ENCODE data around the gene COL25A1. TPM values are rescaled to one million over a fixed set of nuclear protein-coding genes. Genes with fewer than 3 reads are reported as not detected.

COL25A1 gene
- total RNA-seq, 4 donors from 2014 or later, result 0.06 to 0.53 (median 0.23) TPM

DNA sequence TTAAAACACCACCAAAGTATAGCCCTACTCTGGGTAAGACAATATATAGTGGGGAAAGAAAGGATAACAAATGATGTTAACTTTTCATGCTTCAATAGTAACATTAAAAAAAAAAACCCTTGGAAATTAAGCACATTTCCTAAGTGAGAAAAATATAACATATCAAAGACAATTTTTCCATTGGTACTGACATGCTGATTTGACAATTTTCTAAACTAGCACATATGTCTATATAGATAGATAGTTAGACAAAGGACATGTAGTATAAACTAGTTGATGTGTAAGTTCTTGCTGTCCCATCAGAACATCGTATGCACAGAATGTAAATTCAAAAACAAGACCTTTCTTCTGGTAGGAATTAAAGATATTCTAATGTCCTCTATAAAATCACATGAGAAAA is 492.4 kb downstream of the COL25A1 start:
- 81 to 85% methylated on average over 1 of the region's 1 CpG for WGBS, 2 donors
- no peaks in the 10 kb centered on the region for H3K27me3 ChIP-seq
- no peak for DNase-seq
- H3K9me3 ChIP-seq, result no peaks in the 10 kb centered on the region
- intact Hi-C loops (cut with DNase I), result no loop called here
- TF ChIP-seq POLR2A (IDR thresholded peaks at IDR 0.05), result no peak
- TF ChIP-seq, protein P1, sequence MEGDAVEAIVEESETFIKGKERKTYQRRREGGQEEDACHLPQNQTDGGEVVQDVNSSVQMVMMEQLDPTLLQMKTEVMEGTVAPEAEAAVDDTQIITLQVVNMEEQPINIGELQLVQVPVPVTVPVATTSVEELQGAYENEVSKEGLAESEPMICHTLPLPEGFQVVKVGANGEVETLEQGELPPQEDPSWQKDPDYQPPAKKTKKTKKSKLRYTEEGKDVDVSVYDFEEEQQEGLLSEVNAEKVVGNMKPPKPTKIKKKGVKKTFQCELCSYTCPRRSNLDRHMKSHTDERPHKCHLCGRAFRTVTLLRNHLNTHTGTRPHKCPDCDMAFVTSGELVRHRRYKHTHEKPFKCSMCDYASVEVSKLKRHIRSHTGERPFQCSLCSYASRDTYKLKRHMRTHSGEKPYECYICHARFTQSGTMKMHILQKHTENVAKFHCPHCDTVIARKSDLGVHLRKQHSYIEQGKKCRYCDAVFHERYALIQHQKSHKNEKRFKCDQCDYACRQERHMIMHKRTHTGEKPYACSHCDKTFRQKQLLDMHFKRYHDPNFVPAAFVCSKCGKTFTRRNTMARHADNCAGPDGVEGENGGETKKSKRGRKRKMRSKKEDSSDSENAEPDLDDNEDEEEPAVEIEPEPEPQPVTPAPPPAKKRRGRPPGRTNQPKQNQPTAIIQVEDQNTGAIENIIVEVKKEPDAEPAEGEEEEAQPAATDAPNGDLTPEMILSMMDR (IDR thresholded peaks at IDR 0.05), result no peak
- no peaks in the 10 kb centered on the region for H3K36me3 ChIP-seq
- H3K27ac ChIP-seq, result no peak overlapping the region
- H3K4me3 ChIP-seq, result no peak overlapping the region
- no peaks in the 10 kb centered on the region for H3K4me1 ChIP-seq

DNA sequence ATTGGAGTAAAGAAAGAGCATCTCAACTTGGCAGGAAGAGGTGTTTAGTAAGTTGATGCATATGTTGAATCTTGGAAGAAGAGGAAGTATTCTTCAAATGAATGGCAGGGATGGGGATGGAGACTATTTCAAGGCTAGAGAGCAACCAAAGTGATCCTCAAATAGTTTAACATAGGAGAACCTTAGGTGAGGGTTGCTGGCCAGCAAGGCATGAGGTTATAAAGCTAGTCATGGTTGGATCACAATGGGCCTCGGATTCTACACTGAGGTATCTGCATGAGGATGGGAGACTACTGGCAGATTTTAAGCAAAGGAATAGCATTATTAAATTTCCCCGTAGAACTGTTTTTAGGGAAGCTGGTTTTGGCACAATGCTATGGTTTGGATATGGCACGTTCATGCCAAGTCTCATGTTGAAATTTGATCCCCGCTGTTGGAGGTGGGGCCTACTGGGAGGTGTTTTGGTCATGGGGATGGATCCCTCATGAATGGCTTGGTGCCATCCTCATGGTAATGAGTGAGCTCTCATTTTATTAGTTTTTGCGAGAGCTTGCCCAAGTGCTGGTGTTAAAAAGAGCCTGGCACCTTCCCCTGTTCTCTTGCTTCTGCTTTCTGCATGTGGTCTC is 497.7 kb downstream of the COL25A1 start:
- no peak for DNase-seq
- no peaks in the 10 kb centered on the region for H3K9me3 ChIP-seq
- intact Hi-C loops (cut with DNase I), result no loop called here
- H3K27ac ChIP-seq, result no peak overlapping the region
- TF ChIP-seq, protein P1 (IDR thresholded peaks at IDR 0.05), result no peak
- no peak for TF ChIP-seq POLR2A (IDR thresholded peaks at IDR 0.05)
- H3K4me1 ChIP-seq, result no peaks in the 10 kb centered on the region
- no peaks in the 10 kb centered on the region for H3K27me3 ChIP-seq
- no peaks in the 10 kb centered on the region for H3K36me3 ChIP-seq
- 65 to 73% methylated on average over 5 of the region's 5 CpGs for WGBS, 2 donors
- no peak overlapping the region for H3K4me3 ChIP-seq

DNA sequence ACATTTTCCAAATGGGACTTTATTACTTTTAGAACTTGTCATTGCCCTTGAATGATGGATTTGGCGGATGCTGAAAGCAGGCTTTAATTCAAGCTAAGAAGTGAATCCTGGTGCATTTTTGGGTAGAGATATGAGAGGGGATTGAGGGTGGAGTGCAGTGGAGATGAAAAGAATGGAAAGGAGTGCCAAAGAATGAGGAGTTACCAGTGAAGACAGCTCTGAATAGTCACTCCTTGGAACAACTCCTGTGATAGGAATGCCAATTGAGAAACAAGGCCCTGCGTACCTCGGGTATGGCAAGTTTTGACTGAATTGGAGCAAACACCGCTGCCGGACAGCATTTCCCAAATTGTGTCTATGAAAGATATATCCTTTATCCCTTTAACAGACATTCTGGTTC is 503.2 kb downstream of the COL25A1 start:
- no peaks in the 10 kb centered on the region for H3K9me3 ChIP-seq
- intact Hi-C loops (cut with DNase I), result no loop called here
- H3K36me3 ChIP-seq, result no peaks in the 10 kb centered on the region
- no peak overlapping the region for H3K4me3 ChIP-seq
- DNase-seq, result no peak
- TF ChIP-seq, protein P1 (IDR thresholded peaks at IDR 0.05), result no peak
- H3K27ac ChIP-seq, result no peak overlapping the region
- WGBS, 2 donors, result 63 to 73% methylated on average over 5 of the region's 5 CpGs
- peaks cover 0 to 11% (median 0%) of the 10 kb centered on the region in 3 donors for H3K4me1 ChIP-seq
- H3K27me3 ChIP-seq, result no peaks in the 10 kb centered on the region

DNA sequence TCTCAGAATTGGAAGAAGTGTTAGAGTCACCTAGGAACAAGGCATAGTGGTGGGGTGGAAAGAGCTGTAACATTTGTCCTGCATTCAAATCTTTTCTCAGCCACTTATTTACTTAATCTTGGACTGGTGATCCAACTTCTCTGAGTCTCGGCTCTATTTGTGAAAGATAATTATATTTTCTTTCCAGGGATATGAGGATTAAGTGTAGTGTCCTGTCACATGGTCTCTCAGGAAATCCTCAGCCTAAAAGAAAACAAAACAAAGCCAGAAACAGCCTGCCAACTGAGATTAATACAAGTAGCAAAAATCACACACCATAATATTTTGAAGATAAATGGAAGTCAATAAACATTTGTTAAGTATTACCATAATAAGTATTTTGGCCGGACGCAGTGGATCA is 506.3 kb downstream of the COL25A1 start:
- DNase-seq, result no peak
- H3K4me3 ChIP-seq, result no peak overlapping the region
- intact Hi-C loops (cut with DNase I), result no loop called here
- no peaks in the 10 kb centered on the region for H3K9me3 ChIP-seq
- H3K36me3 ChIP-seq, result no peaks in the 10 kb centered on the region
- WGBS, 2 donors, result 31 to 37% methylated on average over 3 of the region's 3 CpGs
- peak overlapping the region in 2 of 4 donors; percentile 34 to 52 for H3K27ac ChIP-seq
- H3K27me3 ChIP-seq, result no peaks in the 10 kb centered on the region
- TF ChIP-seq POLR2A (IDR thresholded peaks at IDR 0.05), result no peak
- TF ChIP-seq, protein P1 (IDR thresholded peaks at IDR 0.05), result no peak
- H3K4me1 ChIP-seq, result peaks cover 0 to 16% (median 0%) of the 10 kb centered on the region in 3 donors

DNA sequence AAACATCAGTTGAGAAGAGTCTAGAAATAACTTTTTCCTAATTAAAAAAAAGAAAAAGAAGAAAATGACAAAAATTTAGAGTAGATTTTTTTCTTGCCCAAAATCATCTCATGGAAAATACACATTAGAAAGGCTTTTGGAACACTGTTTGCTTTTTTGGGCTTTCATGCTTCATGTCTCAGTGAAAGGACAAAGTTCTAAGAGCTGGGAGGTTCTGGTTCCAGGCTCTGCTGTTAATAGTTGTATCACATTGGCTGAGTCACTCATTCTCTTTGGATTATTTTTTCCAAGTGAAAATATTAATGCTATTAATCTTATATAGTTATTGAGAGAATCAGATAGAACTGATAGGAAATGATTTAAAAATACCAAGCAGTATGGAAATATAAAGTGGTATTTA is 506.7 kb downstream of the COL25A1 start:
- no peak overlapping the region for H3K4me3 ChIP-seq
- peak overlapping the region in 2 of 4 donors; percentile 34 to 52 for H3K27ac ChIP-seq
- peaks cover 0 to 16% (median 0%) of the 10 kb centered on the region in 3 donors for H3K4me1 ChIP-seq
- H3K9me3 ChIP-seq, result no peaks in the 10 kb centered on the region
- intact Hi-C loops (cut with DNase I), result no loop called here
- no peak for DNase-seq
- no peaks in the 10 kb centered on the region for H3K27me3 ChIP-seq
- H3K36me3 ChIP-seq, result no peaks in the 10 kb centered on the region
- no peak for TF ChIP-seq POLR2A (IDR thresholded peaks at IDR 0.05)
- TF ChIP-seq, protein P1 (IDR thresholded peaks at IDR 0.05), result no peak
